Left ventricle myocardium inferior (tissue), 1 donor: Measurements from ENCODE around the gene CARD19. TPM values are rescaled to one million over a fixed set of nuclear protein-coding genes. Genes with fewer than 3 reads are reported as not detected.
"Not testable (repeated sequence)": the region's sequence is repeated elsewhere in the genome, so short reads cannot be mapped to it uniquely, and the experiment has no call there.

Source experiments
- DNase-seq: peaks from one replicate; pipeline ENCODE4 v3.0.0-alpha.2; 2020
- H3K27ac ChIP-seq: fragments of 200-600 bp; replicated peaks from 2 replicates; pipeline ENCODE4 v1.8.0; 2021
- H3K27me3 ChIP-seq: fragments of 200-600 bp; 2 replicates; pipeline ENCODE4 v1.8.0; 2021; ENCODE audit warnings: low read depth
- H3K36me3 ChIP-seq: fragments of 200-600 bp; 2 replicates; pipeline ENCODE4 v1.8.0; 2021
- H3K4me1 ChIP-seq: fragments of 200-600 bp; 2 replicates; pipeline ENCODE4 v1.8.0; 2021
- H3K4me3 ChIP-seq: fragments of 200-600 bp; 2 replicates; pipeline ENCODE4 v1.8.0; 2021; ENCODE audit warnings: mild to moderate bottlenecking, moderate library complexity
- H3K9me3 ChIP-seq: fragments of 200-600 bp; replicated peaks from 2 replicates; pipeline ENCODE4 v1.8.0; 2021
- intact Hi-C: fragments of 100-400 bp; cut with micrococcal nuclease; formaldehyde crosslinking; loops from one replicate; pipeline ENCODE4 v1.11.0; 2022
- total RNA-seq: library from RNA; stranded (reverse); fragmentation: NEBNext Ultra II Directional; extraction: Animal tissue kit (Norgen Biotek cat#: 25700); gene quantifications from one replicate; pipeline ENCODE4 v1.2.1, GENCODE V29; 2021
- TF ChIP-seq, protein P1 (sequence below): fragments of 200-600 bp; IDR thresholded peaks from 2 replicates; pipeline ENCODE4 v1.8.0; 2021; ENCODE audit warnings: antibody characterized with exemption, mild to moderate bottlenecking, borderline replicate concordance
- donor health status: DM: no; HTN: yes; CAD: no; lungs with severe emphysema.

CARD19 gene
- total RNA-seq, 1 donor from 2014 or later: 35.8 TPM

- no peaks in the 10 kb centered on the region for H3K36me3 ChIP-seq
- no peak for DNase-seq
- intact Hi-C loops: loop anchor here (5.0 kb wide), 1 partner anchor 443 kb away; no protein-coding TSS in a partner anchor
- H3K9me3 ChIP-seq: peaks cover 5% of the 10 kb centered on the region
- peak overlapping the region; percentile 16 for H3K27ac ChIP-seq
- H3K4me3 ChIP-seq: no peak overlapping the region
- H3K27me3 ChIP-seq: no peaks in the 10 kb centered on the region
- H3K4me1 ChIP-seq: peaks cover 10% of the 10 kb centered on the region
- TF ChIP-seq, protein P1, sequence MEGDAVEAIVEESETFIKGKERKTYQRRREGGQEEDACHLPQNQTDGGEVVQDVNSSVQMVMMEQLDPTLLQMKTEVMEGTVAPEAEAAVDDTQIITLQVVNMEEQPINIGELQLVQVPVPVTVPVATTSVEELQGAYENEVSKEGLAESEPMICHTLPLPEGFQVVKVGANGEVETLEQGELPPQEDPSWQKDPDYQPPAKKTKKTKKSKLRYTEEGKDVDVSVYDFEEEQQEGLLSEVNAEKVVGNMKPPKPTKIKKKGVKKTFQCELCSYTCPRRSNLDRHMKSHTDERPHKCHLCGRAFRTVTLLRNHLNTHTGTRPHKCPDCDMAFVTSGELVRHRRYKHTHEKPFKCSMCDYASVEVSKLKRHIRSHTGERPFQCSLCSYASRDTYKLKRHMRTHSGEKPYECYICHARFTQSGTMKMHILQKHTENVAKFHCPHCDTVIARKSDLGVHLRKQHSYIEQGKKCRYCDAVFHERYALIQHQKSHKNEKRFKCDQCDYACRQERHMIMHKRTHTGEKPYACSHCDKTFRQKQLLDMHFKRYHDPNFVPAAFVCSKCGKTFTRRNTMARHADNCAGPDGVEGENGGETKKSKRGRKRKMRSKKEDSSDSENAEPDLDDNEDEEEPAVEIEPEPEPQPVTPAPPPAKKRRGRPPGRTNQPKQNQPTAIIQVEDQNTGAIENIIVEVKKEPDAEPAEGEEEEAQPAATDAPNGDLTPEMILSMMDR: no peak
Measured at GRCh38 chr9:93143830-93144530, 48.0 kb downstream of the CARD19 start.

GRCh38 chr9:93146696-93147095, 50.7 kb downstream of the CARD19 start:
- H3K27ac ChIP-seq, intact Hi-C loops, H3K27me3 ChIP-seq, H3K9me3 ChIP-seq, H3K4me3 ChIP-seq, H3K36me3 ChIP-seq, H3K4me1 ChIP-seq, DNase-seq: not testable (repeated sequence)

DNA sequence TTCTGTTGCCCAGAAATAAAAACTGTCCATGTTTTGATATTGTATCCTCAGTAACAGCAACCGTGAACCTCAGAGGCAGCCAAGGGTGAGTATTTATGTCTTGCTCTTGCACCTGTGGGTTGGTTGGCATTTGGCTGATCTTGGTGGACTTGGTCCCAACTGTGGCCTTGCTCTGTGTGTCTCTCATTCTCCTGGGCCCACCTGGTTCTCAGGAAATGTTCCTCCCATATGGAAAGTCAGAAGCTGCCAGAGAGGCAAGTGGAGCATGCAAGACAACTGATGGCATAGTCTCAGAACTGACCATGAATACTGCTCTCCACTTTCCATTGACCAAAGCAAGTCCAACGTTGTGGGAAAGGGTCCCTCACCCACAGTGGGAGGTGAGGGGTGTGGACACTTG, 51.6 kb downstream of the CARD19 start:
- no peak overlapping the region for H3K4me3 ChIP-seq
- no peak overlapping the region for H3K27ac ChIP-seq
- intact Hi-C loops: no loop called here
- H3K36me3 ChIP-seq: no peaks in the 10 kb centered on the region
- H3K27me3 ChIP-seq: no peaks in the 10 kb centered on the region
- DNase-seq: no peak
- H3K9me3 ChIP-seq: peaks cover 5% of the 10 kb centered on the region
- TF ChIP-seq, protein P1: no peak
- peaks cover 10% of the 10 kb centered on the region for H3K4me1 ChIP-seq

GRCh38 chr9:93148721-93149120, 52.7 kb downstream of the CARD19 start:
- H3K27me3 ChIP-seq: no peaks in the 10 kb centered on the region
- no peak overlapping the region for H3K4me3 ChIP-seq
- no peak overlapping the region for H3K27ac ChIP-seq
- H3K9me3 ChIP-seq: peaks cover 5% of the 10 kb centered on the region
- DNase-seq: no peak
- TF ChIP-seq, protein P1: no peak
- no peaks in the 10 kb centered on the region for H3K36me3 ChIP-seq
- intact Hi-C loops: no loop called here
- H3K4me1 ChIP-seq: peaks cover 9% of the 10 kb centered on the region

- peaks cover 5% of the 10 kb centered on the region for H3K9me3 ChIP-seq
- H3K4me3 ChIP-seq: no peak overlapping the region
- H3K36me3 ChIP-seq: no peaks in the 10 kb centered on the region
- intact Hi-C loops: no loop called here
- DNase-seq: no peak
- TF ChIP-seq, protein P1: no peak
- no peak overlapping the region for H3K27ac ChIP-seq
- H3K27me3 ChIP-seq: no peaks in the 10 kb centered on the region
- peaks cover 3% of the 10 kb centered on the region for H3K4me1 ChIP-seq
Measured at GRCh38 chr9:93149361-93149760, 53.3 kb downstream of the CARD19 start.

- TF ChIP-seq, protein P1: no peak
- intact Hi-C loops: loop anchor here (10.0 kb wide), 1 partner anchor 154 kb away; no protein-coding TSS in a partner anchor
- no peak for DNase-seq
- no peaks in the 10 kb centered on the region for H3K4me1 ChIP-seq
- no peaks in the 10 kb centered on the region for H3K36me3 ChIP-seq
- peaks cover 5% of the 10 kb centered on the region for H3K9me3 ChIP-seq
- no peak overlapping the region for H3K4me3 ChIP-seq
- no peak overlapping the region for H3K27ac ChIP-seq
- H3K27me3 ChIP-seq: no peaks in the 10 kb centered on the region
Measured at GRCh38 chr9:93151097-93151784, 55.2 kb downstream of the CARD19 start.
